HS-27A (cell line): ENCODE data around the gene DLEC1.

Source experiments
- DNase-seq: peaks from one replicate; pipeline ENCODE4 v3.0.0-alpha.2; 2012; ENCODE audit warnings: low read depth, missing footprints

Gene DLEC1

GRCh38 chr3:38136777-38137614 lies 98.0 kb downstream of the DLEC1 start, which contains the start of gene ACAA1:
Gene ACAA1, minus strand, starts transcription at chr3:38137127. Its CDS starts 92 bp downstream, at chr3:38137035.
- peak; percentile 98 for DNase-seq

DNA sequence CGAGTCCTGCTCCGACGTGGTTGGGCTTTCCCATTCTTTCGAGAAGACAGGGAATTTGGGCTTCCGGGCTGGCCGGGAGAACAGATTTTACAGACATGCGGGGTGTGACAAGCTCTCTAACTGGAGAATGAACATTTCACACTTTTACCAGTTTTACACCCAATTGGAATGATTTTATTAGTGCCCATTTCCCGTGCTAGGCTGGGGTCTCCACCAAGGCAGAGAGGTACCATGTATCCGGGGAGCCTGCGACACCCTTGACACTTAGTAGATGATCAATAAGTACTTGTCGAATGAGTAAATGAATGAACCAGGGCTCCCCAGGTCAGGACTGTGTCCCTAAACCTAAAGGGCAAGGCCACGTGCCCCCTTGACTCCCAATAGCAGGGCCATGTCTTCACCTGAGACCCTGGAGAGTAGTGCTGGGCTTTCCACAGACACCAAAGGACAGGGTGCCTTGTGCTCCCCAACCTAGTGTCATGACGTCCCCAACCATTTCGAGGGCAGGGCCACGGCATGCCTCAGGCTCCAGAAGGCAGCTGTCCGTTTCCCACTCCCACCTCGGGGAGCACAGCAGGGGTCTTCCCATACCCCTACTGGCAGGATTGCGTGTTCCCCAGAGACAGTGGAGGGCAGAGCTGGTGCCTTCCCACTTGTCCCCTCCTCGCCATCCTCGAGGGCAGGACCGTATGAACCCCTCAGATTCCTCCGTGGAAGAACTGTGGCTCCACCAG lies 98.8 kb downstream of the DLEC1 start:
- no peak for DNase-seq

DNA sequence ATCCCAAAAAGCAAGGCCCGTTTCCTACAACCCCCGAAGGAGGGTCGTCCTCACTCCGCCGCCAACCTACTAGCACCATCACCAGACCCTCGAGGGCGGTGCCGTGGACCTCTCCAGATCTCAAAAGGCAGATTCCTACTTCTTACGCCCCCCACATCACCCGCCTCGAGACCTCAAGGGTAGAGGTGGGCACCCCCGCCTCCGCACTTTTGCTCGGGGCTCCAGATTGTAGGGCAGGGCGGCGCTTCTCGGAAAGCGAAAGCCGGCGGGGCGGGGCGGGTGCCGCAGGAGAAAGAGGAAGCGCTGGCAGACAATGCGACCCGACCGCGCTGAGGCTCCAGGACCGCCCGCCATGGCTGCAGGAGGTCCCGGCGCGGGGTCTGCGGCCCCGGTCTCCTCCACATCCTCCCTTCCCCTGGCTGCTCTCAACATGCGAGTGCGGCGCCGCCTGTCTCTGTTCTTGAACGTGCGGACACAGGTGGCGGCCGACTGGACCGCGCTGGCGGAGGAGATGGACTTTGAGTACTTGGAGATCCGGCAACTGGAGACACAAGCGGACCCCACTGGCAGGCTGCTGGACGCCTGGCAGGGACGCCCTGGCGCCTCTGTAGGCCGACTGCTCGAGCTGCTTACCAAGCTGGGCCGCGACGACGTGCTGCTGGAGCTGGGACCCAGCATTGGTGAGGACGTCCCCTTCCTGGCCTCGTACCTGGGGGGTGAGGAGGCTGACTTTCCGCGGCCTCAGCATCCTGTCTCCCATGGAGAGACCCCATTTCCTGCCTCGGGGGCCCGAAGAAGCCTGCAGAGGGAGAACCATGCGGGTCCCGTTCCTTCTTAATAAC lies 99.6 kb downstream of the DLEC1 start, which contains the start of gene MYD88:
TSS of gene MYD88 (plus strand) at position 313 of the 842 bp plus-strand sequence. CDS start at position 353, 40 bp downstream.
- no peak for DNase-seq

- no peak for DNase-seq
Observed at GRCh38 chr3:38139191-38139590, 100.2 kb downstream of the DLEC1 start.

GRCh38 chr3:38139652-38140051 lies 100.6 kb downstream of the DLEC1 start:
- no peak for DNase-seq

GRCh38 chr3:38140326-38141172 lies 101.5 kb downstream of the DLEC1 start:
- DNase-seq: no peak

DNA sequence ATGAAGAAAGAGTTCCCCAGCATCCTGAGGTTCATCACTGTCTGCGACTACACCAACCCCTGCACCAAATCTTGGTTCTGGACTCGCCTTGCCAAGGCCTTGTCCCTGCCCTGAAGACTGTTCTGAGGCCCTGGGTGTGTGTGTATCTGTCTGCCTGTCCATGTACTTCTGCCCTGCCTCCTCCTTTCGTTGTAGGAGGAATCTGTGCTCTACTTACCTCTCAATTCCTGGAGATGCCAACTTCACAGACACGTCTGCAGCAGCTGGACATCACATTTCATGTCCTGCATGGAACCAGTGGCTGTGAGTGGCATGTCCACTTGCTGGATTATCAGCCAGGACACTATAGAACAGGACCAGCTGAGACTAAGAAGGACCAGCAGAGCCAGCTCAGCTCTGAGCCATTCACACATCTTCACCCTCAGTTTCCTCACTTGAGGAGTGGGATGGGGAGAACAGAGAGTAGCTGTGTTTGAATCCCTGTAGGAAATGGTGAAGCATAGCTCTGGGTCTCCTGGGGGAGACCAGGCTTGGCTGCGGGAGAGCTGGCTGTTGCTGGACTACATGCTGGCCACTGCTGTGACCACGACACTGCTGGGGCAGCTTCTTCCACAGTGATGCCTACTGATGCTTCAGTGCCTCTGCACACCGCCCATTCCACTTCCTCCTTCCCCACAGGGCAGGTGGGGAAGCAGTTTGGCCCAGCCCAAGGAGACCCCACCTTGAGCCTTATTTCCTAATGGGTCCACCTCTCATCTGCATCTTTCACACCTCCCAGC lies 102.4 kb downstream of the DLEC1 start:
- no peak for DNase-seq

DNA sequence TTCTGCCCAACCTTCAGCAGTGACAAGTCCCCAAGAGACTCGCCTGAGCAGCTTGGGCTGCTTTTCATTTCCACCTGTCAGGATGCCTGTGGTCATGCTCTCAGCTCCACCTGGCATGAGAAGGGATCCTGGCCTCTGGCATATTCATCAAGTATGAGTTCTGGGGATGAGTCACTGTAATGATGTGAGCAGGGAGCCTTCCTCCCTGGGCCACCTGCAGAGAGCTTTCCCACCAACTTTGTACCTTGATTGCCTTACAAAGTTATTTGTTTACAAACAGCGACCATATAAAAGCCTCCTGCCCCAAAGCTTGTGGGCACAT lies 102.9 kb downstream of the DLEC1 start:
- no peak for DNase-seq

DNA sequence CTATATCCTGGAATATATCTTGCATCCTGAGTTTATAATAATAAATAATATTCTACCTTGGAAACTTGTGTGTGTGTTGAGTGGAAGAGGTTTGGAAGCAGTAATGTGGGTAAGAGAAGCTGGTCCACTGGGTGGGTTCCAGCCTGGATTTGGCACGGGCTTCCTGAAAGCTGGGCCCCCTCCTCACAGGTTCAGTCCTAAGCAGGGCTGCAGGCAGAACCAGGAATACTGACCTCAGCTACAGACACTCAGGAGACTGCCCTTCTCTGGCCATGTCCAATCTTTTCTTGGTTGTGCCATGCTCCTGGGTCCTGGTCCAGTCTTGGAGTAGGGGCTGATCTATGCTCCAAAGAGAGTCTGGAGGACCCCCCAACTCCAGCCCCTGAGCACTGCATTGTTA lies 104.0 kb downstream of the DLEC1 start:
- DNase-seq: no peak

GRCh38 chr3:38143511-38143910 lies 104.5 kb downstream of the DLEC1 start:
- no peak for DNase-seq

DNA sequence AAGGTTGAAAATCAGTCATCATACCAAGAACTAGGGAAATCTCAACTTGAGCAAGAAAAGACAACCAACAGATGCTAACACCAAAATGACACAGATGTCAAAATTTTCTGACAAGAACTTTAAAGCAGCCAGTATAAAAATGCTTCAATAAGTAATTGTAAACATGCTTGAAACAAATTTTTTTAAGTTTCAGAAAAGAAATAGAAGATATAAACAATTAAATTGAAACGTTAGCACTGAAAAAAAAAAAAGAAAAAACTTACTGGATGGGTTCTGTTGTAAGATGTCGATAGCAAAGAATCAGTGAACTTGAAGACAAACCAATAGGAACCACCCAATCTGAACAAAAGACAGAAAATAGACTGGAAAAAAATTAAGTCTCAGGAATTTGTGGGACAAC lies 107.5 kb downstream of the DLEC1 start:
- DNase-seq: no peak

DNA sequence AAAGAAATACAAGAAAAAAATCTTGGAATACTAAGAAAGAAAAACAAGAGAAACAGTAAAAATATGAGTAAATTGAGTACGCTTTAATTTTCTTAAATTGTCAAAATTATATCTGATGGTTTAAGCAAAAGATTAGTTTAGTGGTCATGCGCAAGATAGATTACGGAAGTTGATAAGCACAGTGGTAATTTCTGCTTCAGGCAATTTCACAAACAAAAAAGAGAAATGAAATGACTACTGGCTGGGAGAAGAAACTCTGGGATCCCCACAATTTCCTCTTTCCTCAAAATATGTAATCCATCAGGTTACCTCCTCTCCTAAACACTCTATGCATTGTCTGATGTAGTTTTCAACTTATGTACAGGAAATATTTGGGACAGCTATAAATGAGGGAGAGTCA lies 108.4 kb downstream of the DLEC1 start:
- no peak for DNase-seq

GRCh38 chr3:38148311-38148882 lies 109.4 kb downstream of the DLEC1 start:
- DNase-seq: no peak

DNA sequence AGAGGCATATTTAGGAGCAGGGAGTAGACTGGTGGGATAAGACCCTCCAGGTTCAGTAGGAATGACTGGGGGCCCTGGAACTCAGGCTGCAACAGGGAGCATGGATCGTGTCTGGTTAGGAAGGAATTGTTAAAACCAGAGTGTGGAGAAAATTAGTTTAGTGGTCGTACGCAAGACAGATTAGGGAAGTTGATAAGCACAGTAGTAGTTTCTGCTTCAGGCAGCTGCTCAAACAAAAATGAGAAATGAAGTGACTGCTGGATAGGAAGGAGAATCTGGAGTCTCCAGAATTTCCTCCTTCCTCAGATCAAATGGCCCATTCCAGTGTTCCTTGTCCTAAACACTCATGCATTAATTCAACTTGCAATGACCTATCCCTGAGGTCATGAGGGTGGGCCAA lies 110.7 kb downstream of the DLEC1 start:
- no peak for DNase-seq

- DNase-seq: no peak
Observed at GRCh38 chr3:38150780-38151528, 111.9 kb downstream of the DLEC1 start.

- DNase-seq: no peak
Observed at GRCh38 chr3:38151667-38152265, 112.8 kb downstream of the DLEC1 start.

GRCh38 chr3:38152609-38153008 lies 113.6 kb downstream of the DLEC1 start:
- no peak for DNase-seq

DNA sequence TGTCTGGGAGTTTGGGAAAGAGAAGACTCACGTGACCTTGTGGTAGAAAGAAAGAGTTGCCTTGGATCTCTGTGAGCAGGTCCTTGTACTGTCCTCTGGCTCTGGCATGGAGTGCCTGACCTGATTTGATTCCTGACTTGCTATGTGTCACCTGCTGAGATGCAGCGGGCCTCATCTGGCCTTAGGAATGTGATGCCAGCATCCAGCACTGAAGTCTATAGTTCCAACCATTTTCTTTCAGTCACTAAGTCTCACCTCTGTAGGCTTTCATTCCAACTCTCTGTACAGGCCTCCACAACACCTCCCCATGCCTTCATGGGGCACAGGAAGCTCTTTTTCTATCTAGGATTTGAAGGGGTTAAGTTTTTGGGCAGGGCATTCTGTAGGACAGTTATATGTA lies 114.2 kb downstream of the DLEC1 start:
- no peak for DNase-seq

GRCh38 chr3:38154033-38154494 lies 115.1 kb downstream of the DLEC1 start:
- DNase-seq: no peak
